GM18951 (cell line): ENCODE data around the gene MRPL52.

Experiments used
- POLR2A ChIP-seq: IDR thresholded peaks from 4 replicates; pipeline ENCODE4 v1.6.1; 2011; ENCODE audit warnings: mild to moderate bottlenecking; ENCODE audit not compliant: insufficient read length, insufficient read depth; ENCODE audit errors: extremely low read depth
- in situ Hi-C: fragments of 300-500 bp; cut with MboI; formaldehyde crosslinking; loops from one replicate; pipeline ENCODE4 v1.12.0; 2022; ENCODE audit warnings: low sequenced_read_pairs, mixed read lengths, inconsistent platforms; ENCODE audit not compliant: unreplicated experiment

MRPL52 gene

GRCh38 chr14:22861651-22862050 is 32.0 kb downstream of the MRPL52 start:
- in situ Hi-C loops, result loop anchor here (25.0 kb wide), 1 partner anchor 474 kb away; no protein-coding TSS in a partner anchor
- TF ChIP-seq POLR2A, result no peak

GRCh38 chr14:22864979-22865378 is 35.3 kb downstream of the MRPL52 start:
- TF ChIP-seq POLR2A, result no peak
- in situ Hi-C loops, result loop anchor here (25.0 kb wide), 1 partner anchor 478 kb away; no protein-coding TSS in a partner anchor

GRCh38 chr14:22865424-22866405 is 36.0 kb downstream of the MRPL52 start:
- in situ Hi-C loops, result loop anchor here (25.0 kb wide), 1 partner anchor 478 kb away; no protein-coding TSS in a partner anchor
- TF ChIP-seq POLR2A, result no peak

- in situ Hi-C loops, result loop anchor here (25.0 kb wide), 1 partner anchor 480 kb away; no protein-coding TSS in a partner anchor
- TF ChIP-seq POLR2A, result no peak
Measured at GRCh38 chr14:22866874-22867273, 37.2 kb downstream of the MRPL52 start.

GRCh38 chr14:22870811-22871223 is 41.1 kb downstream of the MRPL52 start:
- in situ Hi-C loops, result loop anchor here (25.0 kb wide), 1 partner anchor 484 kb away; no protein-coding TSS in a partner anchor

GRCh38 chr14:22871224-22872032 is 41.7 kb downstream of the MRPL52 start, which contains the start of gene LRP10:
TSS of gene LRP10 (plus strand) at chr14:22871740. CDS start at chr14:22872304, 564 bp downstream.
- in situ Hi-C loops, result loop anchor here (25.0 kb wide), 1 partner anchor 484 kb away; no protein-coding TSS in a partner anchor
- TF ChIP-seq POLR2A, result peak; percentile 83

More at GRCh38 chr14:22870811-22871223, 41.1 kb downstream of the MRPL52 start:
- no peak for TF ChIP-seq POLR2A

- in situ Hi-C loops, result loop anchor here (25.0 kb wide), 1 partner anchor 485 kb away; no protein-coding TSS in a partner anchor
- TF ChIP-seq POLR2A, result no peak
Measured at GRCh38 chr14:22872033-22872832, 42.5 kb downstream of the MRPL52 start.

- TF ChIP-seq POLR2A, result no peak
- in situ Hi-C loops, result loop anchor here (25.0 kb wide), 1 partner anchor 486 kb away; no protein-coding TSS in a partner anchor
Measured at GRCh38 chr14:22872833-22873520, 43.3 kb downstream of the MRPL52 start.

GRCh38 chr14:22875003-22875747 is 45.5 kb downstream of the MRPL52 start:
- in situ Hi-C loops, result no loop called here
- TF ChIP-seq POLR2A, result no peak

- in situ Hi-C loops, result no loop called here
- no peak for TF ChIP-seq POLR2A
Measured at GRCh38 chr14:22875748-22876319, 46.1 kb downstream of the MRPL52 start.
